GM21528 (cell line): ENCODE measurements around the gene PCDHGA1.

Experiments used
- ATAC-seq: cut with Tn5 transposase; IDR thresholded peaks from one replicate; pipeline ENCODE4 v1.9.1; 2021; ENCODE audit warnings: mild to moderate bottlenecking, moderate library complexity; ENCODE audit not compliant: unreplicated experiment, low FRiP score

The PCDHGA1 gene

GRCh38 chr5:141434006-141434405 is 103.7 kb downstream of the PCDHGA1 start:
- ATAC-seq, result no peak

GRCh38 chr5:141437221-141437620 is 106.9 kb downstream of the PCDHGA1 start:
- ATAC-seq, result no peak

- no peak for ATAC-seq
These were observed 109.3 kb downstream of the PCDHGA1 start for GRCh38 chr5:141439411-141440141.

- ATAC-seq, result no peak
These were observed 110.0 kb downstream of the PCDHGA1 start for GRCh38 chr5:141440341-141440740.

- no peak for ATAC-seq
These were observed 111.4 kb downstream of the PCDHGA1 start for GRCh38 chr5:141441571-141442170.

- ATAC-seq, result no peak
These were observed 135.0 kb downstream of the PCDHGA1 start for GRCh38 chr5:141465351-141465750.

- peak; percentile 97 for ATAC-seq
These were observed 145.4 kb downstream of the PCDHGA1 start, which contains the start of gene PCDHGC3 for GRCh38 chr5:141475625-141476131. Gene PCDHGC3, plus strand, starts transcription at chr5:141475966. Its CDS starts 151 bp downstream, at chr5:141476117.

GRCh38 chr5:141476132-141476911 is 146.0 kb downstream of the PCDHGA1 start:
- peak; percentile 34 for ATAC-seq

GRCh38 chr5:141477044-141477575 is 146.8 kb downstream of the PCDHGA1 start:
- no peak for ATAC-seq

- ATAC-seq, result no peak
These were observed 147.5 kb downstream of the PCDHGA1 start for GRCh38 chr5:141477815-141478214.

- no peak for ATAC-seq
These were observed 148.1 kb downstream of the PCDHGA1 start for GRCh38 chr5:141478321-141478945.

GRCh38 chr5:141479776-141480175 is 149.5 kb downstream of the PCDHGA1 start:
- ATAC-seq, result no peak

- ATAC-seq, result no peak
These were observed 153.6 kb downstream of the PCDHGA1 start for GRCh38 chr5:141483902-141484301.

- no peak for ATAC-seq
These were observed 154.0 kb downstream of the PCDHGA1 start for GRCh38 chr5:141484310-141484640.

- no peak for ATAC-seq
These were observed 154.5 kb downstream of the PCDHGA1 start, which contains the start of gene PCDHGC4 for GRCh38 chr5:141484641-141485311. Gene PCDHGC4, plus strand, starts transcription at chr5:141485030. Its CDS starts 144 bp downstream, at chr5:141485174.

- ATAC-seq, result no peak
These were observed 155.2 kb downstream of the PCDHGA1 start for GRCh38 chr5:141485321-141486055.

GRCh38 chr5:141486091-141486490 is 155.8 kb downstream of the PCDHGA1 start:
- ATAC-seq, result no peak

- ATAC-seq, result no peak
These were observed 156.8 kb downstream of the PCDHGA1 start for GRCh38 chr5:141487131-141487530.
